Aortic smooth muscle cell (primary cell): ENCODE results near the gene EXT2. TPM values are rescaled to one million over a fixed set of nuclear protein-coding genes. Genes with fewer than 3 reads are reported as not detected.

Experiments used
- total RNA-seq: library from RNA; depleted of rRNA; stranded (reverse); fragments of >200 nt; gene quantifications from 2 replicates; pipeline ENCODE4 v1.2.3, GENCODE V29; 2014

The EXT2 gene
- total RNA-seq = 147 and 159 TPM in 2 replicates

DNA sequence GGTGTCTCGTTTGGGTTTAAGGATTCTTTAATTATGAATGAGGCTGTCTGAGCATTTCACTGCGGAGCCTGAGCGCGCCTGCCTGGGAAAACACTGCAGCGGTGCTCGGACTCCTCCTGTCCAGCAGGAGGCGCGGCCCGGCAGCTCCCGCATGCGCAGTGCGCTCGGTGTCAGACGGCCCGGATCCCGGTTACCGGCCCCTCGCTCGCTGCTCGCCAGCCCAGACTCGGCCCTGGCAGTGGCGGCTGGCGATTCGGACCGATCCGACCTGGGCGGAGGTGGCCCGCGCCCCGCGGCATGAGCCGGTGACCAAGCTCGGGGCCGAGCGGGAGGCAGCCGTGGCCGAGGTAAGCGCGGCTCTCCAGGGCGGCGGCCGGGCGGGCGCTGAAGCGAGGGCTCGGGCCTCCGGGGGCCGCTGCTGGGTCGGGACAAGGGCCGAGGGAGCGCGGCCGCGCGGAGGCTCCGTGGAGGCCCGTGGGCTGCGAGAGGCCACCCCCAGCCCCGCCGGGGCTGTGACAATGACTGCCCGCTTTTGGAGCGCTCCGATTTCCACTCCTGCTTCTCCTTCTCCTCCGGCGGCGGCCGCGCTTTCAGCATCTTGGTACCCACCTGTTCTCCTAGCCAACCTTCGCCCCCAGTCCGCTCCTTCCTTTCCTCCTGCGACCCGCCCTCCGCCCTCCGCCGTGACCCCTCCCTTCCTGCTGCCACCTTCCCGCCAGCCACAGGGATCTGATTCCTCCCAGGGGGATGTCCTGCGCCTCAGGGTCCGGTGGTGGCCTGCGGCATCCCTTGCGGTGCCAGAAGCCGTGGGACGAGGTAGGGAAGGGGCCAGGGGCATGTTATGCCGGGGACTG lies at the start of gene EXT2:
Gene EXT2 (plus strand): TSS at position 173 of the 854 bp plus-strand sequence. CDS start 12,035 bp downstream, outside the sequence.

DNA sequence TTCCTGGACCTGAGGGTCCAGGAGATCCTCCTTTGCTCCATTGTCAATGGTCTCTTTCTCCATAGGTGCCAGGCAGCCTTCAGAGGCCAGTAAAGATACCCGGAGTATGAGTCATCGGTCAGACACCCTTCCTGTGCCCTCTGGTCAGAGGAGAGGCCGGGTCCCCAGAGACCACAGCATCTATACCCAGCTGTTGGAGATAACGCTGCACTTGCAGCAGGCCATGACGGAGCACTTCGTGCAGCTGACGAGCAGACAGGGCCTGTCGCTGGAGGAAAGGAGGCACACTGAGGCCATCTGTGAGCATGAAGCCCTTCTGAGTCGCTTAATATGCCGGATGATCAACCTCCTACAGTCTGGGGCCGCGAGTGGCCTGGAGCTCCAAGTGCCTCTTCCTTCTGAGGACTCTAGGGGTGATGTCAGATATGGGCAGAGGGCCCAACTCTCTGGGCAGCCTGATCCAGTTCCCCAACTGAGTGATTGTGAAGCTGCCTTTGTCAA lies 47.5 kb upstream of the EXT2 start, which contains the start of gene ACCSL:
Gene ACCSL (plus strand): TSS at position 51 of the 501 bp plus-strand sequence. CDS start 56 bp downstream, at position 107.

DNA sequence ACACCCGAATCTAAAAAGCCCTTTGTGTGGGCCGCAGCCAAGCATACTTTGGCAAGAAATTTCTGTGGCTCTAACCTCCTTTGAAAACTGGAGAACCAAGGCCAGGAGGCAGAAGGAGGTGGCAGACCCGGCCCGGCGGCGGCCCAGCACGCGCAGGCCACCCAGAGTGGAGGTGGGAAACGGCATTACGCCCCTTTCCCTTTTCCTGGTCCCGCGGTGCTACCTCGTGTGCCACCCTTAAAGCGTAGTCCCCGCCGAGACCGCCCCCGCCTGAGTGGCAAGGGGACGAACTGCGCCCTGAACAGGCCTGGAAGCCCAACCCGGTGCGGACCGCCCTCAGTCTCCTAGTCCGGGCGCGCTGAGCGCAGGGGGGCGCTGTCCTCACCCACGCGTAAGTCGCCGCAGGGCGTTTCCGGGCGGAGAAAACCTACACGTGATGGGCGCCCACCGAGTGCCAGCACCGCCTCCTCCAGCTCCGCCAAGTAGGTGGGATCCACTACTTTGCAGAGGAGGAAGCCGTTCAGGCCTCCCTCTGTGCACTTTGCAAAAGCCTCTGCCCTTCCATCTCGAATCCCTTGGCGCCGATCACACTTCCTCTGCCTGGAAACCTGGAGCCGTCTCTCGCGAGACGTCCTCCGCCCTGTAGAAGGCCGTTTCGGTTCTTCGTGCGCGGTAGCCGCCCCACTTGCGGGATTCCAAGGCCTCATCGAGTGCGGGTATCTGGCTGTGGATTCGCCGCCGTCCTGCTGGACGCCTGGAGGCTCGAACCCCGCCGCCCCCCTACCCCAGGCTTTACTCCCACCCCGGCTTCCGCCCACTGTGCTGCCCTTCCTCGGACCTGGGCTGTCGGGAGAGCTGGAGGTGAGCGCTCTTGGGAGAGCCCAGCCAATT lies 29.4 kb upstream of the EXT2 start, which contains the start of gene ACCS:
Gene ACCS (plus strand): TSS at position 430 of the 891 bp plus-strand sequence. CDS start 1,358 bp downstream, outside the sequence.

Other genes with a start within 250 kb of the EXT2 start
- 40.6 and 42.4 TPM in 2 replicates for gene ALKBH3, start 214.8 kb upstream of the EXT2 start, total RNA-seq
- 5.4 and 5.8 TPM in 2 replicates for gene C11orf96, start 153.0 kb upstream of the EXT2 start, total RNA-seq
- not detected in 2 replicates for gene ACCSL, start 47.7 kb upstream of the EXT2 start, total RNA-seq
- gene ACCS, start 29.4 kb upstream of the EXT2 start, total RNA-seq = 8.5 and 10.9 TPM in 2 replicates
- under 0.01 TPM in 1 of 2 replicates, not detected in the other for gene ALX4, start 214.5 kb downstream of the EXT2 start, total RNA-seq